Embryonic facial prominence (tissue), 1 donor: ENCODE data around the gene CYB5A.

ENCODE experiments used
- DNase-seq: peaks from one replicate; pipeline ENCODE4 v3.0.0-alpha.2; 2016; ENCODE audit errors: extremely low spot score

The CYB5A gene

DNA sequence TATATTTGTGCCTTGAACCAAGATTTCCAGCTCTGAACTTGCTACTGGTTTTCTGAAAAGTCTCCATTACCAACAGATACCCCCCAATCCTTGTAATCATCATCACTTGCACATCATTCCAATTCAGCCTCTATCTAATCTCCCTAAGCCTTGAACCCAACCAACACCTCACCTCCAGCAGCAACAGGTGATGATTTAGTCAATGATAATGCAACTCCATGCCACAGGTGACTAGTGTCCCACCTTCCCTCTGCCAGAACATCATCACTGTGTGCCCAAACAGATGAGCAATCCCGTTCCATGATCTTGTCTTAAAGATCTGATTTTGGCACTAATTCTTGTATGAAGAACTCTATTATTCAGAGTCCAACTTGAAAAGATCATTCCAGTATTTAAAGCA is 75.9 kb downstream of the CYB5A start:
- no peak for DNase-seq

DNA sequence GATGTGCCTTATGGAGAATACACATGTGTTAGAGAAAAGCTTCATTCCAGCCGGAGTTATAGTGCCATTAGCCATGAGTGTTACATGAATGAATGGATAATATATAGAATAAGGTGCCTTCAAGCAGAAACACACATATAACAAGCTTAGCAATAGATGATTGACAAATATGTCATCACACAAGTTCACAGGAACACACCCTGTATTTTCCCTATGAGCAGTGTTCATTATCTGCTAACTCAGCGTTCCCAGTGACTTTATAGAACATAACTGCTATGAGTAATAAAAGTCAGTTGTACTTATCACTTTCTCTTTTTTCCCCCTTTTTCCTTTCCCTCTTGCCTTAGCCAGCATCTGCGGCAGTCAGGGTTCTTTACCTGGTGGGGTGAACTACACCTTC is 78.3 kb downstream of the CYB5A start:
- no peak for DNase-seq

DNA sequence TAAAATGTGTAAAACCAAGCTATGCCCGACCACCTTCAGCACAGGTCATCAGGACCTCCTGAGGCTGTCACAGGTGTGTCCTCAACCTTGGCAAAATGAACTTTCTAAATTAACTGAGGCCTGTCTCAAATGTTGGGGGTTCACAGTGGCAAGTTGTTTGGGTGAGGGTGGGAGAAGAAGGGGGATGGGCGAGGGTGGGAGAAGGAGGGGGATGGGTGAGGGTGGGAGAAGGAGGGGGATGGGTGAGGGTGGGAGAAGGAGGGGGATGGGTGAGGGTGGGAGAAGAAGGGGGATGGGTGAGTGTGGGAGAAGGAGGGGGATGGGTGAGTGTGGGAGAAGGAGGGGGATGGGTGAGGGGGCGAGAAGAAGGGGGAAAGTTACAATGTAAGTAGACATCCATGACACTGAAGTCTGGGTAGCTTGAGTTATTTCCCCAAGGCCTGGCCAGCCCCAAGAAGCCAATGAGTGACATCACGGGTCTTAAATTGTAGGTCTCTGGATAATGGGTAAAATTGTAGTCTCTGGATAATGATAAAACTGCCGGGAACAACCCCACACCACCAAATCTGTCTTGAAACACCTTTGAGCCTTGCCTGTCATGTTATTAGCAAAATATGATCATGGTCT is 87.1 kb downstream of the CYB5A start:
- no peak for DNase-seq

DNA sequence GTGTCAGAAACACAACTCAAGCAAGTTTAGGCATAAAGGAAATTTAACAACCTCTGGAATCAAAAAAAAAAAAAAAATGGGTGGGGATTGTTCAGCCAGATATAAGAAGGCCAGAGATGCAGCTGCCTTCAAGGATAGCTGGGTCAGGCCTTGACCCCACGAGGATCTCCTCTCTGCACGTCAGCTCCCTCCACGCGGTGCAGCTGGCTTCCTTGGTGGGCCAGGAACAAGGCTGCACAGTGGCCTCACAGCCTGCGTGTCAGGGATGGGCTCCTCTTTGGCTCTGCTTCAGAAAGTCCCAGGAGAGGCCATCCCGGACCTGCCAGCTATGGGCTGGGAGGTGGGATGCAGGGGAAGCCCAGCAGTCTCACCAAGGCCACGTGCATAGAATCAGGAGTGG is 88.0 kb downstream of the CYB5A start:
- no peak for DNase-seq
